Measurements from ENCODE around the gene VWA7.
"Not testable (repeated sequence)": the region's sequence is repeated elsewhere in the genome, so short reads cannot be mapped to it uniquely, and the experiment has no call there.

VWA7 gene, protein sequence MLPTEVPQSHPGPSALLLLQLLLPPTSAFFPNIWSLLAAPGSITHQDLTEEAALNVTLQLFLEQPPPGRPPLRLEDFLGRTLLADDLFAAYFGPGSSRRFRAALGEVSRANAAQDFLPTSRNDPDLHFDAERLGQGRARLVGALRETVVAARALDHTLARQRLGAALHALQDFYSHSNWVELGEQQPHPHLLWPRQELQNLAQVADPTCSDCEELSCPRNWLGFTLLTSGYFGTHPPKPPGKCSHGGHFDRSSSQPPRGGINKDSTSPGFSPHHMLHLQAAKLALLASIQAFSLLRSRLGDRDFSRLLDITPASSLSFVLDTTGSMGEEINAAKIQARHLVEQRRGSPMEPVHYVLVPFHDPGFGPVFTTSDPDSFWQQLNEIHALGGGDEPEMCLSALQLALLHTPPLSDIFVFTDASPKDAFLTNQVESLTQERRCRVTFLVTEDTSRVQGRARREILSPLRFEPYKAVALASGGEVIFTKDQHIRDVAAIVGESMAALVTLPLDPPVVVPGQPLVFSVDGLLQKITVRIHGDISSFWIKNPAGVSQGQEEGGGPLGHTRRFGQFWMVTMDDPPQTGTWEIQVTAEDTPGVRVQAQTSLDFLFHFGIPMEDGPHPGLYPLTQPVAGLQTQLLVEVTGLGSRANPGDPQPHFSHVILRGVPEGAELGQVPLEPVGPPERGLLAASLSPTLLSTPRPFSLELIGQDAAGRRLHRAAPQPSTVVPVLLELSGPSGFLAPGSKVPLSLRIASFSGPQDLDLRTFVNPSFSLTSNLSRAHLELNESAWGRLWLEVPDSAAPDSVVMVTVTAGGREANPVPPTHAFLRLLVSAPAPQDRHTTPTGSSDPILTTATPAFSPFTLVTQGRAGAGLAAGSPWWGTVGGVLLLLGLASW

GRCh38 chr6:31776989-31777666 lies at the start of gene VWA7:
TSS of gene VWA7 (minus strand) at chr6:31777328. CDS start at chr6:31776779, 549 bp downstream.
- peak; percentile 67 for DNase-seq

GRCh38 chr6:31826793-31827285 lies 49.7 kb upstream of the VWA7 start:
- peak; percentile 90 for DNase-seq

DNA sequence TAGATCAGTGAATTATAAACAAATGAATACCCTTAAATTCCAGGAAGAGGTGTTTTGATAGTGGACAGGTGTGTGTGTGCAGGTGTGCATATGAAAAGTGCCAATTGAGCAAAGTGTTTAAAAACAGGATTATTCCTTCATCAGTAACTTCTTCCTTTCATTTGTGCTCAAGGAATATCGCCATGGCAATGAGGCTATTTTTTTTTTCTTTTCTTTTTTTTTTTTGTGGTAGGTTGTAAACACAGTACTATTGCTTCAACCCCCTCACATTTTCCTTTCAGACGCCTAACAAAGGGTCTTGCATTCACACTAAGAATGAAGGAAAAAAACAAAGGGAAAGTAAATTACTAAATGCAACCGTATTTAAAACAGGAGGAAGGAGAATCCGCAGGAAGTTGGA lies 48.4 kb upstream of the VWA7 start:
- no peak for DNase-seq

DNA sequence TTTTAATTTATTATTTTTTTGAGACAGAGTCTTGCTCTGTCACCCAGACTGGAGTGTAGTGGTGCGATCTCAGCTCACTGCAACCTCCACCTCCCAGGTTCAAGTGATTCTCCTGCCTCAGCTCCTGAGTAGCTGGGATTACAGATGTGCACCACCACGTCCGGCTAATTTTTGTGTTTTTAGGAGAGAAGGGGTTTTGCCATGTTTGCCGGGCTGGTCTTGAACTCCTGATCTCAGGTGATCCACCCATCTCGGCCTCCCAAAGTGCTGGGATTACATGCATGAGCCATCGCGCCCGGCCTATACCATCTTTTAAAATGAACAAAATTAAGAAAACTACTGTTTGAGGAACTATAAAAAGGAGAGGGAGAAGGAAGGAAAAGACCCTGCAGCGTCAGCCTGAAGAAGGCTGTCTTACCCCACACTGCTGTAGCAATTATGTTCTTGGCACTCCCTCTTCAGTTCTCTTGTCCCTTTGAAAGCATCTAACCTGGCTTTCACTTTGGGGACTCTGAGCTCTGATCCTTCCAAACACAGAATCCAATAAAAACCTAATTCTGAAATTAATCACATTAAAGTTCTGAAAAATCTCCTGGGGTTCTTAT lies 46.6 kb upstream of the VWA7 start:
- DNase-seq = not testable (repeated sequence)

DNA sequence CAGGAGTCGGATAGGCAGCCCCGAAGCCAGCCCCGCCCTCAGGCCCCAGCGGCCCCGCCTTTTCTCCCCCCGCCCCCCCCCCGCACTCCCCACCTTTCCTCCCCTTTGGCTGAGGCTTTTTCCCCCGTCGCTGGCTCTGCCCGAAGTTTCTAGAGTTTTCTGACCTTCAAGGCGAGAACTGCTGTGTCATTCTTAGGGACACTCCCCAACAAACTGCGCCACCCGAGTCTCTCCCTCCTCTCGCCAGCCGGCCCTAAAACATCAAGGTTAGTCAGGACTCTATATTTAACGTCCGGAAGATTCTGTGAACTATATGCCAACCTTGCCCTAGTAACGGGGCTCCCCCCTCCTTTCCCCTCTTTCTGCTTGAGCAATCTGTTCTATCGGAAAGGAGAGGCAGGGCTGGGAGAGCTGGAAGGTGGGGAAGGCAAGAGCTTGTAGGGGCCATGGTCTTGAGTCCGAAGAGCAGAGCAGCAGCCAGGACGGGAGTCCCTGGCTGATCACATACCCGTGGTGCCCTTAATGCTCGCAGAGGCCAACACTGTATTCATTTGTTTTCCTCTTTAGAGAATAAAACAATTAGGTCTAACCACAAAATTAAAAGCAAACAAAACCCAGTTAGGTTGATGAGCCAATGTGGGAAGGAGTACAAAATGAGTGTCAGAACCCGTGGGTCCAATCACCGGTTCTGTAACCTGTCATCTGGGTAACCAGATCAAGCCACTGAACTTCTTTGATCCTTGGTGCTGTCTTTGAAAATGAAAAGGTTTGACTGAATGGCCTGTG lies 45.1 kb upstream of the VWA7 start:
- DNase-seq = peak; percentile 86

GRCh38 chr6:31821301-31822035 lies 44.3 kb upstream of the VWA7 start:
- peak; percentile 80 for DNase-seq

GRCh38 chr6:31820399-31820798 lies 43.3 kb upstream of the VWA7 start:
- not testable (repeated sequence) for DNase-seq

DNA sequence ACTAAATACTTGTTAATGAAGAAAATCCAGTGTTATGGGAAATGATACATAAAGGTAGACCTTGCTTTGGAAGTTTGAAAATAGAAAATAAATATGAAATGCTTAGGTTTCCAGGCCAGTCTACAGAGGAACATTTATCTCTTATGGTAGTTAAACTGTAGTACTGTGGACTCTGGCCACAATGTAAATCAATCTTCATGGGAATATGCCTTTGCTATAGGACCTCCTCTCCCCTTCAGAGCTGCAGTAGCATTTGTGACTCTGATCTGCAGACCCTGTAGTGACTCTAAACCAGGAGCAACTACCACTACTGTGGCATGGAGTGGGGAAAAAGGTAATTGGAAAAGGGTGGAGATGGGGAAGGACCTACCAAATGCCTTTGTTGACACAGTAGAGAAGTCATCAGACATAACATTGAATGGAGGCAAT lies 42.8 kb upstream of the VWA7 start:
- no peak for DNase-seq

- DNase-seq = not testable (repeated sequence)
Measured at GRCh38 chr6:31817929-31818511, 40.9 kb upstream of the VWA7 start.

GRCh38 chr6:31817133-31817928 lies 40.2 kb upstream of the VWA7 start:
- not testable (repeated sequence) for DNase-seq

DNA sequence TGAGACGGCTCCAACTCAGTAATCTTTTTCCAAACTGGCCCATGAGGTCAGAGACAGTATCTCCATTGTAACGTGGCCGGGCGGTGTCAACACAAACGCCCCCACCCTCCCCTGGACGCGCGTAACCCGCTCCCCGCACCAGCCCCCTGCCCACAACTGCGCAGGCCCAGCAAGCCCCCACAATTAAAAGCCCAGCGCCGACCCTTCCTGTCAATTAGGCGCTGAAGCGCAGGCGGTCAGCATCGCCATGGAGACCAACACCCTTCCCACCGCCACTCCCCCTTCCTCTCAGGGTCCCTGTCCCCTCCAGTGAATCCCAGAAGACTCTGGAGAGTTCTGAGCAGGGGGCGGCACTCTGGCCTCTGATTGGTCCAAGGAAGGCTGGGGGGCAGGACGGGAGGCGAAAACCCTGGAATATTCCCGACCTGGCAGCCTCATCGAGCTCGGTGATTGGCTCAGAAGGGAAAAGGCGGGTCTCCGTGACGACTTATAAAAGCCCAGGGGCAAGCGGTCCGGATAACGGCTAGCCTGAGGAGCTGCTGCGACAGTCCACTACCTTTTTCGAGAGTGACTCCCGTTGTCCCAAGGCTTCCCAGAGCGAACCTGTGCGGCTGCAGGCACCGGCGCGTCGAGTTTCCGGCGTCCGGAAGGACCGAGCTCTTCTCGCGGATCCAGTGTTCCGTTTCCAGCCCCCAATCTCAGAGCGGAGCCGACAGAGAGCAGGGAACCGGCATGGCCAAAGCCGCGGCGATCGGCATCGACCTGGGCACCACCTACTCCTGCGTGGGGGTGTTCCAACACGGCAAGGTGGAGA lies 38.1 kb upstream of the VWA7 start, which contains the start of the genes HSPA1A and HSPA1L:
TSS of gene HSPA1A (plus strand) at position 519 of the 814 bp plus-strand sequence. CDS start at position 733, 214 bp downstream.
TSS of gene HSPA1L (minus strand) at position 259 of the 814 bp plus-strand sequence. CDS start 3,311 bp downstream, outside the sequence.
- DNase-seq = peak; percentile 97

DNA sequence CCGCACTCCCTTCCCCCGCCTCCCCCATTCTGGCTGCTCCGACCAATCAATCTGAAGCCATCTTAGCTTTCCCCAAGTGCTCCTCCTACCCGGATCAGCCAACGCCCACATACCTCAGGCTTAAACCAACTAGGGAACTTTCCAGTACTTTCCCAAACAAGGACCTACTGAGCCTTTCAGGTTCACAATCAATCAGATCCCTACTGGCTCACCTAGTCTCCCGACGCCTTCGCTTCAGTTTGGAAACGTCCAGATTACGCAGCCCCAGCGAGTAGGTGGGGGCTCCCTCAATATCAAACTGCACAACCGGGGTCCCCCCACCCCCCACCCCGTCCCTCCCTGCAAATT lies 37.5 kb upstream of the VWA7 start:
- DNase-seq = peak; percentile 95

GRCh38 chr6:31813465-31813849 lies 36.3 kb upstream of the VWA7 start:
- DNase-seq = no peak

DNA sequence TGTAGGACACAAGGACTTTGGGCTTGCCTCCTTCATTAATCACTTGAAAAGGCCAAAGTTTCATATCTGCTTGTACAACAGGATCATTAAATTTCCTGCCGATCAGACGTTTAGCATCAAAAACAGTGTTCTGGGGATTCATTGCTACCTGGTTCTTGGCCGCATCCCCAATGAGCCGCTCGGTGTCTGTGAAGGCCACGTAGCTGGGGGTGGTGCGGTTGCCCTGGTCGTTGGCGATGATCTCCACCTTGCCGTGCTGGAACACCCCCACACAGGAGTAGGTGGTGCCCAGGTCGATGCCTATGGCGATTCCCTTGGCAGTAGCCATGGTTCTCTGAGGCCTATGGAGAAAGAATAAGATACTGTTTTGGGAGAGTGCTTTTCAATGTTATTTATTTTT lies 34.5 kb upstream of the VWA7 start:
- no peak for DNase-seq

DNA sequence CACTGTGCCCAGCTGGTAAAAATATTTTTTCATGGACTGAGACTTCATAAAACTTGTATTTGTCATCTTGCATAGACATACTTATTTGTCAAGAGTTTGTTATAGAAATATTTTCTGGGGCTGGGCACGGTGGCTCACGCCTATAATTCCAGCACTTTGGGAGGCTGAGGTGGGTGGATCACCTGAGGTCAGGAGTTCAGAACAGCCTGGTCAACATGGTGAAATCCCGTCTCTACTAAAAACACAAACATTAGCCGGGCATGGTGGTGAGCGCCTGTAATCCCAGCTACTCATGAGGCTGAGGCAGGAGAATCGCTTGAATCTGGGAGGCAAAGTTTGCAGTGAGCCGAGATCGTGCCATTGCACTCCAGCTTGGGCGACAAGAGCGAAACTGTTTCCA lies 31.5 kb upstream of the VWA7 start:
- not testable (repeated sequence) for DNase-seq

GRCh38 chr6:31806470-31807272 lies 29.5 kb upstream of the VWA7 start, which contains the start of gene LSM2:
TSS of gene LSM2 (minus strand) at chr6:31806966. CDS start at chr6:31806757, 209 bp downstream.
- peak; percentile 97 for DNase-seq

- DNase-seq = no peak
Measured at GRCh38 chr6:31805939-31806469, 28.9 kb upstream of the VWA7 start.

Data from right forelimb (tissue), 1 donor.